NCI-H1436 treated with DMSO at 0.1 percent for 48 hours (cell line): Measurements from ENCODE around the gene GALK1.
"Not testable (repeated sequence)": the region's sequence is repeated elsewhere in the genome, so short reads cannot be mapped to it uniquely, and the experiment has no call there.

Experiments used
- DNase-seq: peaks from one replicate; lab custom pipeline; 2025; lab: John Stamatoyannopoulos, UW

The GALK1 gene

GRCh38 chr17:75763613-75764416 lies 1.2 kb downstream of the GALK1 start:
- DNase-seq: no peak

GRCh38 chr17:75763269-75763607 lies 1.8 kb downstream of the GALK1 start:
- no peak for DNase-seq

GRCh38 chr17:75762513-75763268 lies 2.3 kb downstream of the GALK1 start:
- no peak for DNase-seq

- not testable (repeated sequence) for DNase-seq
These were observed 4.9 kb downstream of the GALK1 start for GRCh38 chr17:75759978-75760640.

- DNase-seq: no peak
These were observed 5.5 kb downstream of the GALK1 start for GRCh38 chr17:75759457-75759856.

- DNase-seq: no peak
These were observed 6.7 kb downstream of the GALK1 start for GRCh38 chr17:75758131-75758905.

GRCh38 chr17:75757086-75757681 lies 7.8 kb downstream of the GALK1 start:
- no peak for DNase-seq

- DNase-seq: no peak
These were observed 8.4 kb downstream of the GALK1 start for GRCh38 chr17:75756451-75757085.

- DNase-seq: no peak
These were observed 9.0 kb downstream of the GALK1 start for GRCh38 chr17:75755990-75756389.

- DNase-seq: no peak
These were observed 9.6 kb downstream of the GALK1 start for GRCh38 chr17:75755205-75755901.

- DNase-seq: no peak
These were observed 10.4 kb downstream of the GALK1 start for GRCh38 chr17:75754378-75755204.

GRCh38 chr17:75753514-75754377 lies 11.2 kb downstream of the GALK1 start:
- DNase-seq: no peak

GRCh38 chr17:75752802-75753513 lies 12.0 kb downstream of the GALK1 start:
- DNase-seq: no peak

- no peak for DNase-seq
These were observed 12.6 kb downstream of the GALK1 start for GRCh38 chr17:75752405-75752709.

GRCh38 chr17:75751676-75752404 lies 13.2 kb downstream of the GALK1 start:
- DNase-seq: no peak

- DNase-seq: no peak
These were observed 14.2 kb downstream of the GALK1 start for GRCh38 chr17:75750661-75751423.
